Astrocyte of the spinal cord (primary cell): ENCODE measurements around the gene ATP11C.

Experiments used
- DNase-seq: peaks from one replicate; pipeline ENCODE4 v3.0.0; 2011; ENCODE audit warnings: low read depth, low spot score
- H3K4me3 ChIP-seq: 2 replicates; pipeline ENCODE4 v1.5.1; 2011; ENCODE audit warnings: low read depth, mild to moderate bottlenecking, low read length, moderate library complexity
- CTCF ChIP-seq: IDR thresholded peaks from 2 replicates; pipeline ENCODE4 v1.5.1; 2012; ENCODE audit warnings: low read depth, mild to moderate bottlenecking, low read length, inconsistent platforms
- in situ Hi-C: cut with HindIII; loops from 2 replicates; pipeline ENCODE4 v1.10.0; 2017; ENCODE audit warnings: low sequenced_read_pairs

The ATP11C gene

GRCh38 chrX:139890991-139891700, 41.7 kb downstream of the ATP11C start:
- in situ Hi-C loops = no loop called here
- H3K4me3 ChIP-seq = no peak overlapping the region
- no peak for TF ChIP-seq CTCF
- peak; percentile 58 for DNase-seq

- peak; percentile 41 for DNase-seq
- no peak overlapping the region for H3K4me3 ChIP-seq
- in situ Hi-C loops = no loop called here
- no peak for TF ChIP-seq CTCF
Measured at GRCh38 chrX:139889760-139890159, 43.1 kb downstream of the ATP11C start.

DNA sequence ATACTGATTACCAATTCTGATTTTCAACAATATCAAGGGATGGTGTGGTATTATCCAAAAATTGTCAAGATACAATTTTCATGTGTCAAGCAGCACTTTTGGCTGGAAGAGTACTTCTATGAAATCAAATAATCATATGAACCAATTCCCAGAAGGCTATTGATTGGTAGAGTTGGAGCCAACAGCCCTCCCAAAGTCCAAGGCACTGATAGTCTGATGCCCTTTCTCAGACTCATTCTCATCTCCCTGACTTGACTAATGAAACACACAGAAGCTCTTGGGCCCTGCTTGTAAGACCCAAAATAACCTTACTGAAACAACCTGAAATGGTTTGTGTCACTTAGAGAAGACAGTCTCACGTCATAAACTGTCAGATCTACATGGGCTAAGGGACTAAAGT, 48.9 kb downstream of the ATP11C start:
- in situ Hi-C loops = no loop called here
- no peak for TF ChIP-seq CTCF

GRCh38 chrX:139882299-139882698, 50.6 kb downstream of the ATP11C start:
- TF ChIP-seq CTCF = no peak
- in situ Hi-C loops = no loop called here
- no peak for DNase-seq
- H3K4me3 ChIP-seq = no peak overlapping the region

More for the DNA sequence above, 48.9 kb downstream of the ATP11C start:
- no peak for DNase-seq
- no peak overlapping the region for H3K4me3 ChIP-seq

DNA sequence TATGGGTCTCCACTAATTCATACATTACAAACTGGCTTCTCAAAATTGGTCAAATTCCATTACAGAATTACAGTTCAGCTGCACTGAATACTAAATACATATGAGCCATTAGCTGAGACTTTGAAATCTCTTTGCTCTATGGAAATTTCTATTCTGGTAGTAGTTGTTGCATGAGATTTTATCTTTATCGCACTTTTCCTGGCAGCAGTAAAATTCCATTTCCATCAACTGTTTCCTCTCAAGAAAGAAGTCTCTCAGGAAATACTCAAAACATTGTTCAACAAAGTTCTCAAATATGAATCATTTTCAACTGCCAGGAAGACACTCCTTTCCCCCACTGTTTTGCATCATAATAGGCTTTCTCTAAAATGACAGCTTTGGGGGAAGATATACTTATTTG, 51.3 kb downstream of the ATP11C start:
- TF ChIP-seq CTCF = no peak
- DNase-seq = peak; percentile 45
- in situ Hi-C loops = no loop called here
- no peak overlapping the region for H3K4me3 ChIP-seq

DNA sequence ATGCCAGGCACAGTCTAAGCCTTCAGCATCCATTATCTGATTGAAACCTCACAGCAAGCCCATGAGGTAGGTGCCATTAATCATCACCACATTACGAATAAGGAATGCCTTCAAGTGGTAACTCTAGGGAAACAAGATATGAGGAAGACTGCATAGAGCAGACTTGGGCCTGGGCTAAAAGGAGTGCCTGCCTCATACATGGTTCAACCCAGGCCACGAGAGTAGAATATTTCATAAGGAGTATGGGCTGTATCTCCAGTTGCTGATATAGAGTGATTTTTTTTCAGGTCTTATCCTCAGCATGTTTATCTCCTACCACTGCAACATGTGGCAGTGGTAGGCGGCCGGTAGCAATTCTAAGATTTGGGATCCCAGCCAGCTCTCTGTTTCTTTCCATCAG, 51.7 kb downstream of the ATP11C start:
- DNase-seq = peak; percentile 34
- in situ Hi-C loops = no loop called here
- no peak for TF ChIP-seq CTCF
- no peak overlapping the region for H3K4me3 ChIP-seq
